Stimulated activated CD4-positive, alpha-beta T cell treated with anti-CD3 and anti-CD28 coated beads, Interleukin-1b, Interleukin-23, amount 100 ng/mL, for 48 hours (primary cell): Measurements from ENCODE around the gene RPL12.

Experiments
- DNase-seq: peaks from one replicate; pipeline ENCODE4 v3.0.0-alpha.2; 2020

Gene RPL12

GRCh38 chr9:127437497-127438264, 13.5 kb downstream of the RPL12 start:
- no peak for DNase-seq

GRCh38 chr9:127430415-127430814, 20.8 kb downstream of the RPL12 start:
- DNase-seq, result no peak

- DNase-seq, result no peak
Measured at GRCh38 chr9:127428348-127428747, 22.9 kb downstream of the RPL12 start.

GRCh38 chr9:127426756-127427155, 24.4 kb downstream of the RPL12 start:
- DNase-seq, result peak; percentile 70

- no peak for DNase-seq
Measured at GRCh38 chr9:127424676-127424999, 26.6 kb downstream of the RPL12 start.

GRCh38 chr9:127423934-127424675, 27.1 kb downstream of the RPL12 start, which contains the start of gene ZNF79:
Gene ZNF79, plus strand, starts transcription at chr9:127424382. Its CDS starts 406 bp downstream, at chr9:127424788.
- peak; percentile 93 for DNase-seq

GRCh38 chr9:127423476-127423933, 27.7 kb downstream of the RPL12 start:
- no peak for DNase-seq

- no peak for DNase-seq
Measured at GRCh38 chr9:127422787-127423186, 28.4 kb downstream of the RPL12 start.

- no peak for DNase-seq
Measured at GRCh38 chr9:127422133-127422782, 28.9 kb downstream of the RPL12 start.

GRCh38 chr9:127421057-127421456, 30.1 kb downstream of the RPL12 start:
- no peak for DNase-seq

GRCh38 chr9:127419348-127419747, 31.9 kb downstream of the RPL12 start:
- DNase-seq, result no peak

GRCh38 chr9:127418037-127418471, 33.2 kb downstream of the RPL12 start:
- peak; percentile 51 for DNase-seq

- no peak for DNase-seq
Measured at GRCh38 chr9:127417131-127418036, 33.8 kb downstream of the RPL12 start.

- no peak for DNase-seq
Measured at GRCh38 chr9:127415657-127416056, 35.5 kb downstream of the RPL12 start.

- no peak for DNase-seq
Measured at GRCh38 chr9:127415141-127415540, 36.1 kb downstream of the RPL12 start.

- no peak for DNase-seq
Measured at GRCh38 chr9:127411122-127411521, 40.1 kb downstream of the RPL12 start.

GRCh38 chr9:127407492-127407843, 43.7 kb downstream of the RPL12 start:
- DNase-seq, result no peak

- DNase-seq, result no peak
Measured at GRCh38 chr9:127406799-127407491, 44.3 kb downstream of the RPL12 start.

- DNase-seq, result no peak
Measured at GRCh38 chr9:127405344-127406125, 45.7 kb downstream of the RPL12 start.

- no peak for DNase-seq
Measured at GRCh38 chr9:127404631-127405030, 46.6 kb downstream of the RPL12 start.

- no peak for DNase-seq
Measured at GRCh38 chr9:127403507-127404192, 47.6 kb downstream of the RPL12 start.
